HEK293 (cell line): ENCODE measurements around the gene CHST8.

Experiments used
- GLI4 ChIP-seq: fragments of 450-650 bp; formaldehyde crosslinking; IDR thresholded peaks from 2 replicates; pipeline ENCODE4 v1.5.1; 2016; ENCODE audit warnings: missing biosample characterization, missing genetic modification characterization
- HOXA7 ChIP-seq: sonication (generic); formaldehyde crosslinking; IDR thresholded peaks from 2 replicates; pipeline ENCODE4 v1.8.1; 2022; ENCODE audit warnings: missing genetic modification reagents, borderline replicate concordance
- SP3 ChIP-seq: fragments of 450-650 bp; formaldehyde crosslinking; IDR thresholded peaks from 2 replicates; pipeline ENCODE4 v1.5.1; 2016; ENCODE audit warnings: missing biosample characterization, missing genetic modification characterization
- ZNF311 ChIP-seq: fragments of 450-650 bp; formaldehyde crosslinking; IDR thresholded peaks from 2 replicates; pipeline ENCODE4 v1.5.1; 2017; ENCODE audit warnings: missing biosample characterization, missing genetic modification characterization, borderline replicate concordance
- ZNF394 ChIP-seq: fragments of 450-650 bp; formaldehyde crosslinking; IDR thresholded peaks from 2 replicates; pipeline ENCODE4 v1.5.1; 2016; ENCODE audit warnings: missing biosample characterization, missing genetic modification characterization, mild to moderate bottlenecking, moderate library complexity, borderline replicate concordance
- ZNF548 ChIP-seq: fragments of 450-650 bp; formaldehyde crosslinking; IDR thresholded peaks from 2 replicates; pipeline ENCODE4 v1.5.1; 2016; ENCODE audit warnings: missing biosample characterization, missing genetic modification characterization
- ZNF561 ChIP-seq: fragments of 450-650 bp; IDR thresholded peaks from 2 replicates; pipeline ENCODE4 v1.5.1; 2018; ENCODE audit warnings: missing biosample characterization, missing genetic modification characterization, borderline replicate concordance
- ZNF610 ChIP-seq: fragments of 450-650 bp; formaldehyde crosslinking; IDR thresholded peaks from 2 replicates; pipeline ENCODE4 v1.5.1; 2016; ENCODE audit warnings: missing biosample characterization, missing genetic modification characterization, borderline replicate concordance
- ZNF629 ChIP-seq: fragments of 450-650 bp; formaldehyde crosslinking; IDR thresholded peaks from 2 replicates; pipeline ENCODE4 v1.5.1; 2017; ENCODE audit warnings: missing biosample characterization, missing genetic modification characterization
- TF ChIP-seq, protein P1 (sequence below): fragments of 450-650 bp; formaldehyde crosslinking; IDR thresholded peaks from 2 replicates; pipeline ENCODE4 v1.5.1; 2016; ENCODE audit warnings: missing biosample characterization, missing genetic modification characterization
- TF ChIP-seq, protein P2 (sequence below): fragments of 450-650 bp; formaldehyde crosslinking; IDR thresholded peaks from 2 replicates; pipeline ENCODE4 v1.5.1; 2016; ENCODE audit warnings: missing biosample characterization, missing genetic modification characterization

DNA sequence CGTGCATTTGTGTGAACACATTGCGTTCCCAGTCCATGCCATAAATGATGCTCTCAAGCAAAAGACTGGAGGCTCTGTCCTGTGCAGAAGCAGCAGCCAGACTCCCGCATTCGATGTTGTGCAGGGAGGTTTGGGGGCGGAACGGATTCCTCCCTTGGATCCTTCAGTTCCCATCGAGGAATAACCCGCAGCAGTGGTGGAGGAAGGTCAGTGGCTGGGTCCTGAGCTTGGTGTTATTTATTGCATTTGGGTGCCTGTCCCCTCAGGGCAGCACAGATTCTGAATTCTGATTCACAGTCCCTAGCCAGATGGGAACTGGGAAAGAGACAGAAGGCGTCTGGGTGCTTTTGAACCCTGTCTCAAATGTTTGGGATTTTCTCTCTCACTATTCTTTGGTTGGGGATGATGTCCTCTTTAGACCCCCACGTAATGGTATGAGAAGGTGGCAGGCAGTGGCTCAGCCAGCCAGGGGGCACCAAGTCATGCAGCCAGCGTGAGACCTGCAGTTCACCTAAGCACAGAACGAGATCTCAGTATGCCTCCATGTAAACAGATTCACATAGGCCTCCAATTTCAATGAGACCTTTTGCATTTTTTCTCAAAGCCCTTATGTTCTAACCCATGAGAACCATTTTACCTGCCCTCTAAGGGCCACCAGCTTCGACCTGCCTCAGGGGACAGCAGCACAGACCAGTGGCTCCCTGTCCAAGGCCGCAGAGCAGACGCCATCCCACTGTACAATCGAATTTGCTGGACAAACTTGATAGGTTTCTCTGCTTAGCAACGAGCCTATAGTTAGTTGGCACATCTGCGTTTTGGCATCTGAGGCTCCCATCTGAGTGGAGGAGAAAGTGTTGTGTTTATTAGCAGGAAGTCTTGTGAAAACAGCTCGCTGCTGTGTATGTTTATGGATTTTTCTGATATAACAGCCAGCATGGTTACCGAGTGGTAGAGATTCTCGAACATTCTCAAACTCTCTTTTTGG, 192.7 kb downstream of the CHST8 start:
- TF ChIP-seq, protein P1, sequence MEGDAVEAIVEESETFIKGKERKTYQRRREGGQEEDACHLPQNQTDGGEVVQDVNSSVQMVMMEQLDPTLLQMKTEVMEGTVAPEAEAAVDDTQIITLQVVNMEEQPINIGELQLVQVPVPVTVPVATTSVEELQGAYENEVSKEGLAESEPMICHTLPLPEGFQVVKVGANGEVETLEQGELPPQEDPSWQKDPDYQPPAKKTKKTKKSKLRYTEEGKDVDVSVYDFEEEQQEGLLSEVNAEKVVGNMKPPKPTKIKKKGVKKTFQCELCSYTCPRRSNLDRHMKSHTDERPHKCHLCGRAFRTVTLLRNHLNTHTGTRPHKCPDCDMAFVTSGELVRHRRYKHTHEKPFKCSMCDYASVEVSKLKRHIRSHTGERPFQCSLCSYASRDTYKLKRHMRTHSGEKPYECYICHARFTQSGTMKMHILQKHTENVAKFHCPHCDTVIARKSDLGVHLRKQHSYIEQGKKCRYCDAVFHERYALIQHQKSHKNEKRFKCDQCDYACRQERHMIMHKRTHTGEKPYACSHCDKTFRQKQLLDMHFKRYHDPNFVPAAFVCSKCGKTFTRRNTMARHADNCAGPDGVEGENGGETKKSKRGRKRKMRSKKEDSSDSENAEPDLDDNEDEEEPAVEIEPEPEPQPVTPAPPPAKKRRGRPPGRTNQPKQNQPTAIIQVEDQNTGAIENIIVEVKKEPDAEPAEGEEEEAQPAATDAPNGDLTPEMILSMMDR (tag by site-specific recombination): no peak
- TF ChIP-seq ZNF548 (tag by site-specific recombination) (no peak), SP3 (tag by site-specific recombination) (no peak), ZNF394 (tag by site-specific recombination) (no peak), ZNF610 (tag by site-specific recombination) (no peak), ZNF629 (tag by site-specific recombination) (no peak), HOXA7 (CRISPR knock-in tag) (no peak), ZNF561 (tag by site-specific recombination) (no peak), ZNF311 (no peak), GLI4 (no peak)
- TF ChIP-seq, protein P2, sequence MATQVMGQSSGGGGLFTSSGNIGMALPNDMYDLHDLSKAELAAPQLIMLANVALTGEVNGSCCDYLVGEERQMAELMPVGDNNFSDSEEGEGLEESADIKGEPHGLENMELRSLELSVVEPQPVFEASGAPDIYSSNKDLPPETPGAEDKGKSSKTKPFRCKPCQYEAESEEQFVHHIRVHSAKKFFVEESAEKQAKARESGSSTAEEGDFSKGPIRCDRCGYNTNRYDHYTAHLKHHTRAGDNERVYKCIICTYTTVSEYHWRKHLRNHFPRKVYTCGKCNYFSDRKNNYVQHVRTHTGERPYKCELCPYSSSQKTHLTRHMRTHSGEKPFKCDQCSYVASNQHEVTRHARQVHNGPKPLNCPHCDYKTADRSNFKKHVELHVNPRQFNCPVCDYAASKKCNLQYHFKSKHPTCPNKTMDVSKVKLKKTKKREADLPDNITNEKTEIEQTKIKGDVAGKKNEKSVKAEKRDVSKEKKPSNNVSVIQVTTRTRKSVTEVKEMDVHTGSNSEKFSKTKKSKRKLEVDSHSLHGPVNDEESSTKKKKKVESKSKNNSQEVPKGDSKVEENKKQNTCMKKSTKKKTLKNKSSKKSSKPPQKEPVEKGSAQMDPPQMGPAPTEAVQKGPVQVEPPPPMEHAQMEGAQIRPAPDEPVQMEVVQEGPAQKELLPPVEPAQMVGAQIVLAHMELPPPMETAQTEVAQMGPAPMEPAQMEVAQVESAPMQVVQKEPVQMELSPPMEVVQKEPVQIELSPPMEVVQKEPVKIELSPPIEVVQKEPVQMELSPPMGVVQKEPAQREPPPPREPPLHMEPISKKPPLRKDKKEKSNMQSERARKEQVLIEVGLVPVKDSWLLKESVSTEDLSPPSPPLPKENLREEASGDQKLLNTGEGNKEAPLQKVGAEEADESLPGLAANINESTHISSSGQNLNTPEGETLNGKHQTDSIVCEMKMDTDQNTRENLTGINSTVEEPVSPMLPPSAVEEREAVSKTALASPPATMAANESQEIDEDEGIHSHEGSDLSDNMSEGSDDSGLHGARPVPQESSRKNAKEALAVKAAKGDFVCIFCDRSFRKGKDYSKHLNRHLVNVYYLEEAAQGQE (tag by site-specific recombination): no peak
